NCI-H446 (cell line): ENCODE results near the gene WWC2.

Experiments
- DNase-seq, 2 experiments: peaks; one replicate each; lab custom pipeline; 2025; lab: John Stamatoyannopoulos, UW

WWC2 gene

DNA sequence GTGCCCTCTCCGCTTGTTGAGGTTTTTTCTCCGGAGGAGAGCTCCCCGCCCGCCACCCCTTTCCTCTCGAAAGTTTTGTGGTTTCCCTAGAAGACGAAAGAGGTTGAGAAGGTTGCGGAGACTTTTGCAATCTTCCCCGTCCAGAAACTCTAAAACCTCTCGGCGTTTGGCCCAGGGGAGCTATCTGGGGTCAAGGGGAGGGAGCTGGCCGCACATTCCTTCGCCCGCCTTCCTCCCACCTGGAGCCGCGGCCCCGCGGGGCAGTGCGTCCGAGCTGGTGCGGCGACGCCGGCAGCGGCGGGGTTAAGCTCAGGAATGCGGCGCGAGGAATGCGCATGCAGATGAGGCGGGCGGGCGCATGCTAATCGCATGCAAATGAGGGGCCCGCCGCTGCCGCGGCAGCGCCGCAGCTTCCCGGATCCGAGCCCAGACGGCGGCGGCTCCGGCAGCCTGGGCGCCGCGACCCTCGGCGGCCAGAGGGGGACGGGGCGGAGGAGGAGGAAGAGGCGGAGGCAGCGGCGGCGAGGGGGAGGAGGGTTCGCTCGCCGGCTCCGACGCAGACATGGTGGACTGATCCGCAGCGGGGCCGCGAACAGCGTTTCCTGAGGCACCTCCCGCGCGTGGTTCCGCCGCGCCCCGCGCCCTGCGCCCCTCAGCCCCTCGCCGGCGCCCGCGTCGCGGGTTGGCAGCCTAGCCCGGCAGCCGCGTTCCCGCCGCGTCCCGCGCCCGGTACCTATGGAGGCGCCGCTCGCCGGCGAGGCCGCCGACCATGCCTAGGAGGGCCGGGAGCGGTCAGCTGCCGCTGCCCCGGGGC is at the start of gene WWC2:
WWC2 (plus strand) TSS at position 535 of the 814 bp plus-strand sequence; CDS start at position 770, 235 bp downstream.
- no peak for DNase-seq

- DNase-seq = no peak
Measured at GRCh38 chr4:183053681-183054080, 45.4 kb upstream of the WWC2 start.

DNA sequence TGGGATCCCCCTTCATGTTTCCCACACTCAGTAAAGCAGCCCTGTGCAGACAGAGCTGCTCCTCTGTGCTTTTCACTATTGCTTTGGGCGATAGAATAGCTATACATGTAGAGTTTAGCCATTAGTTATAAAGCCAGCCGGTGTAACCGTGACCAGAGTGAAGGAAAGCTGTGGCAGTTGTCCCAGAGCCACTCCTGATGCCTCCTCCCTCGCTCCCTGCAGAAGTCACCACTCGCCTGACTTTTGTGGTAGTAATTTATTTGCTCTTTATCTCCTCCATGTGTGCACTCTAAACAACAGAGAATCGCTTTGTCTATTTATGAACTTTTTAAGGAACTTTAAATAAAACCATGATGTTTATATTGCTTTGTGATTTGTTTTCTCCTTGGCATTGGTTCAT is 41.8 kb upstream of the WWC2 start:
- no peak for DNase-seq

DNA sequence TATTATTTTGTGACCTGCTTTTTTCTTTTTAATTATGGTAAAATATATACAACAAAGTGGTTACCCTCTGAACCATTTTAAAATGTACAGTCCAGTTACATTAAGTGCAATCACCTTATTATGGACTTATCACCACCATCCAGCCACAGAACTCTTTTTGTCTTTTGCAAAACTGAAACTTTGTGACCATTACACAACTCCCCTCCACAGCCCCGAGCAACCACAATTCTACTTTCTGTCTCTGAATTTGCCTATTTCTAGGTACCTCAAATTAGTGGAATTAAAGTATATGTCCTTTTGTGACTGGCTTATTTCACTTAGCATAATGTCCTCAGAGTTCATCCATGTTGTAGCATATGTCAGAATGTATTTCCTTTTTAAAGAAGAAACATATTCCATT is 39.3 kb upstream of the WWC2 start:
- DNase-seq = no peak

- DNase-seq = no peak
Measured at GRCh38 chr4:183068502-183068901, 30.6 kb upstream of the WWC2 start.

DNA sequence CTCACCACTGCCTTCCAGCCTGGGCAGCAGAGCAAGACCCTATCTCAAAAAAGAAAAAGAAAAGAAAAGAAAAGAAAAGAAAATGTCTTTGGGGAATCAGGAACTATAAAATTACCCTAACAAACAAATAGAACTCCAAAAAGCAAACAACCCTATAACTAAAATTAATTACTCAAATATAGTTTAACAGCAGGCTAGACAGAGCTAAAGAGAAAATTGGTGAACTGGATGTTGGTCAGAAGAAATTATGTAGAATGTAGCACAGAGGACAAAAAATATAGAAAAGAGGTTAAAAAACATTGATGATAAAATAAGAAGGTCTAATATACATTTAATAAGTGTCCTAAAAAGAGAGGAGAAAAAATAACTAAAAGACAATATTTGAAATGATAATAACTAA is 27.8 kb upstream of the WWC2 start:
- no peak for DNase-seq

GRCh38 chr4:183072176-183072575 is 26.9 kb upstream of the WWC2 start:
- DNase-seq = no peak

- DNase-seq = no peak
Measured at GRCh38 chr4:183073838-183074145, 25.3 kb upstream of the WWC2 start.

- DNase-seq = no peak
Measured at GRCh38 chr4:183074288-183074990, 24.6 kb upstream of the WWC2 start.

DNA sequence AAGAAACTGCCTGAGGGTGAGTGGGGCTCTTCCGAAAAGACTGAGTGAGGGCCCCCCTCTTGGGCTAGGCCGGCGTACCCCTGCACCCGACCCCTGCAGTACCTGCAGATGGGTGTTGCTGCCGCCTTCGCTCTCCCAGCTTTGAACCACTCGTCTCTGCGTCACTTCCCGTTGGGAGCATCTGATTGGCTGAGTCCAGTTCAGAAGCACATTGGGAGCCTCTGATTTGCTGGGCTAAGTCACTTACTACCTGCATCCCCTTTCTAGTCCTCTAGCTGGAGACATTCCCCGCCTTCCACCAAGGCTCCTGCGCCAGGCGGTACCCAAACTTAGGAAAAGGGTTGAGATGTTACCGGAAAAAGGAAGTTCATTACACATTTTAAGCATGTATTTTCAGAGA is 20.4 kb upstream of the WWC2 start:
- DNase-seq = no peak

GRCh38 chr4:183080372-183081115 is 18.5 kb upstream of the WWC2 start:
- DNase-seq = no peak

DNA sequence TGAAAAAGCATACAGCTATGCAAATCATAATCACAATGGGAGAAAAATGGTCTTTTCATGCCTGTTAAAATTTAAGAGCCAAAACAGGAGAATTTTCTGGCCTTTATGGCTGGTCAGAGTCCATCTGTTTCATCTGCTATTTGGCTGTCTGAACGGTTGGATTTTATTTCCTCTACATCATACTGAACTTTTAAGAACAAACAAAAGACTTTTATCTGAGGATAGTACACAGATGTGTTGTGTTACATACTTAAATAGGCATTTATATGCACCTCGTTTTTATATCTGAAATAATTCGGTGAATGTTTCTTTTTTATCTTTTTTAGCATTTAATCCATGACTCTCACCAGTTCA is 18.0 kb upstream of the WWC2 start:
- no peak for DNase-seq

DNA sequence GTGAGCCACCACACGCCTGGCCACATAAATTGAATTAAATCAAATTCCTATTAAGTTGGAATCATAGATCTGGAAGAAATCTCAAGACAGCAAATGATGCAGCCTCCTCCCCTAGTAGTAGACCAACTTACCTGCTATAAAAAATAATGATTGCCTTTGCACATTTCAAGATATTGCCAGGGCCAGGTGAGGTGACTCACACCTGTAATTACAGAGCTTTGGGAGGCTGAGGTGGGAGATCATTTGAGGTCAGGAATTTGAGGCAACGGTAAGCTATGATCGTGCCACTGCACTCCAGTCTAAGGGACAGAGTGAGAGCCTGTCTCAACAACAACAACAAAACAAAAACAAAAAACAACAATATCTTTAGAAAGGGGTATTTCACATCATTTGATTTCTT is 17.0 kb upstream of the WWC2 start:
- no peak for DNase-seq

GRCh38 chr4:183094393-183095198 is 4.5 kb upstream of the WWC2 start:
- DNase-seq = no peak

- no peak for DNase-seq
Measured at GRCh38 chr4:183095199-183095512, 3.9 kb upstream of the WWC2 start.

- DNase-seq = no peak
Measured at GRCh38 chr4:183096276-183096965, 2.6 kb upstream of the WWC2 start.

- no peak for DNase-seq
Measured at GRCh38 chr4:183097231-183098018, 1.6 kb upstream of the WWC2 start.

GRCh38 chr4:183098019-183098722 is 886 bp upstream of the WWC2 start:
- DNase-seq = no peak

DNA sequence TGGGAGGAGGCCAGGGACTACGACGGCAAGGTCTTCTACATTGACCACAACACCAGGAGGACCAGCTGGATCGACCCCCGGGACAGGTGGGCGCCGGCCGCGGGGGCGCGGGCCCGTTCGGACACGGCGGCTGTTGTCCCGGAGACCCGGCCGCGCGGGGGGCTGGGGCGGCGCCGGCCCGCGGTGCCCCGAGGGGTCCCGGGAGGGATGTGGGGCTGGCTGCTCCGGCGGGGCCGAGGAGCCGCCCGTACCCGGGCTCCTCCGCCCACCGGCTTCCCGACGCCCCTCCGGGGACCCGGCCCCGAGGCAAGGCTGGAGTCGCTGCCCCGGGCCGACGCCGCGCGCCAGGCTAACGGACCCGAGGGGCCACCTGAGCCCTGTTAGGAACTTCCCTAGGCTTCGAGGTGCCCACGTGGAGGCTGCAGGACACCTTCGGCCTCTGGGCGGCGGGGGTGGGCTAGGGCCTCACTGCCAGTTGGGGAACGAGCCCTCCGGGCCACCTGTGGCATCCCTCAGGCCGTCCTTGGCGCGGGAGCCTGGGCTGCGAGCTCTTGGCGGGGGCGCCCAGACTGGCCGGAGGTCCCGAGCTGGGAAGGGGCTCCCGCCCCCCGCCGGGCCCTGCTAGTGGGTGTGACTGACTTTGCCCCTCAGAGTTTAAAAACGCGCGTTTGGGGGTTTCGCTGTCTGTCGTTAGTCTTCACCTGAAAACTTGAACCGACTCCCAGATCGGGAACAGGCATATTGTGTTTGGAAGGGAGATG is 660 bp downstream of the WWC2 start:
- no peak for DNase-seq

DNA sequence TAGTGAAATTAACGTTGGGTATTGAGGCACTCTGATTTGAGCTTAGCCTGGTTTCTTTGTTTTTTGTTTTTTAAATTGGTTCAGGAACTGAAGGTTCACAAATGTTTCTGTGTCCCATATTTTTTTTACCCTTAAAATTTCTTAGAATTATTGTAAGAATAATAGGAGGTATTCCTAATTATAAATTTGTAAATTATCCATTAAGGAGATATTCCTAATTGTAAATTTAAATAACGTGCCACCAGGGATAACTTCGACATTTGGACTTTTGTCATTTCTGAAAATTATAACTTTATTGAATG is 1.2 kb downstream of the WWC2 start:
- DNase-seq = no peak
